Measurements from ENCODE around the gene EGFLAM.

Gene EGFLAM

DNA sequence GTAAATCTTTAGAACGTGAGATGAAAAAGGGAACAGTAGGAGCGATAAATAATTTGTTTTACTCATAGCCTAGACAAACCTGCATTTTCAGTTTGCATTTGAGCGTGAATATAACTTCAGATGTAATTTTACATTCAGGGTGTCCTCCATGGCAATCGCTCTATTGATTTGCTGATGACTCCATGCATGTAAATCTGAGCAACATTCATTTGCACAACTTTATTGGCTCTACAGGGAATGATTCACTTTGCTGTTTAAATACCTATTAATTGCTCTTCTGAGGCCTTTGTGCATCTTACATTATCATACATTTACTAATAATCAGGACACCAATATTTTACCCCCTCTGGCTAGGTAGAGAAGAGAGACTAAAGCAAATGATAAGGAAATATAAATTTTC lies 122.2 kb downstream of the EGFLAM start:
- no peak overlapping the region for H3K4me3 ChIP-seq (ENCODE audit: low read depth in 1 of 2, low read length in 2 of 2)
- no peak overlapping the region for H3K9ac ChIP-seq (ENCODE audit: low read length)
- H3K27me3 ChIP-seq (ENCODE audit: control insufficient read depth in 1 of 2, insufficient read depth in 2 of 2, low read length in 2 of 2) = no peaks in the 10 kb centered on the region

DNA sequence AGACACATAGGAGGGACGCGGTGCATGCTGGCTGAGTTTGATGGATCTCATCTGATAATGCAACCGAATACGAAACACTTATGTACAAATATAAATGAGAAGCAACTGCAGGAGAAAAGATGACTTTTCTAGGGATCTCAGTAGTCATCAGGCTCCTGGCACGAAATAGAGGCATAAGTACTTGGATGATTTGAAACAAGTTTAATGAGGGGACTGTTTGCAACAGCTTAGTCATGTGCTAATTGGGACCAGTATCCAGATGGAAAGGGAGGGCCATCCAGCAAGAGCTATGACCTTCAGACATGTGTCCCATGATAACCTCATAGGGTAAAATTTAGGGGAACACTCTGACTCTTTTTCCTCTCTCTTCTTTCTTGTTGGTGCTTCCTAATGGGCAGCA lies 123.0 kb downstream of the EGFLAM start:
- Histone ChIP-seq H3K27ac (ENCODE audit: low read depth, low read length) (no peak overlapping the region), H3K36me3 (ENCODE audit: insufficient read depth, low read length) (no peaks in the 10 kb centered on the region), H3K4me3 (ENCODE audit: low read depth in 1 of 2, low read length in 2 of 2) (no peak overlapping the region), H3K4me1 (ENCODE audit: insufficient read depth, low read length) (no peaks in the 10 kb centered on the region), H3K9ac (ENCODE audit: low read length) (no peak overlapping the region), H3K27me3 (ENCODE audit: control insufficient read depth in 1 of 2, insufficient read depth in 2 of 2, low read length in 2 of 2) (no peaks in the 10 kb centered on the region), H3K9me3 (ENCODE audit: low read length) (no peaks in the 10 kb centered on the region)

More for the DNA sequence above, 122.2 kb downstream of the EGFLAM start:
- Histone ChIP-seq H3K36me3 (ENCODE audit: insufficient read depth, low read length) (no peaks in the 10 kb centered on the region), H3K9me3 (ENCODE audit: low read length) (no peaks in the 10 kb centered on the region), H3K27ac (ENCODE audit: low read depth, low read length) (no peak overlapping the region), H3K4me1 (ENCODE audit: insufficient read depth, low read length) (no peaks in the 10 kb centered on the region)

DNA sequence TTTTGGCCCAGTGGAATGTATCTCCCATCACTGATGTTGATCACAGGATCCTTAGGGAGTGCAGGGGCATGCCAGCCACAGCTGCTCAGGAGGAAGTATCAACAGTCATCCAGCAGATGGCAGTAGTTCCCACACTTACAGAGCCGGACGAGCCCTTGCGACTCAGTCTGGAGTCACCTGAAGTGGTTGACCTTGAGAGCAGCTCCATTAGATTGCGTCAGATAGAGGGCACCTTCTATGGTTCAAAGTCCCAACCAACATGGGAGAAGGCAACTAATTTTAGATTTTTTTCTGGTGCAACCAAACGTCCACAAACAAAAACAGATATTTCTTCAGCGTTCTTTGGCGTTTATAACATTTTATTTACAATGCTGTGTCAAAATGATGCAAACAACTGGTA lies 124.5 kb downstream of the EGFLAM start:
- Histone ChIP-seq H3K9ac (ENCODE audit: low read length) (no peak overlapping the region), H3K27ac (ENCODE audit: low read depth, low read length) (no peak overlapping the region)

DNA sequence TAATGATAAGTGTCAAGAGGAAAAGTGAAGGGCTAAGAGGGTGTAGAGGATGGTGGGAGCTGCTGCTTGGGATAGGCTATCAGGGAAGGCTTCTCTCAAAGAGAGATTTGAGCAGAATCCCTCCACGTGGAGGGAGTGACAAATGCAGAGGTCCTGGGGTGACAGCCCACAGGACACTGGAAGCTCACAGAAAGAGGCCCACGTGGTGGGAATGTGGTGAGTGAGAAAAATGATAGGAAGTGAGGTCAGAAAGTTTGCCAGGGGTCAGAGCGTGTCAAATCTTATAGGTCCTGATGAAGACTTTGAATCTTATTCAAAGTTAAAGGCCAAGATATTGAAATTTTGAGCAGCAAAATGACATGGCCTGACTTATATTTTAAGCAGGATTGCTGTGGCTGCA lies 125.3 kb downstream of the EGFLAM start:
- Histone ChIP-seq H3K27me3 (ENCODE audit: control insufficient read depth in 1 of 2, insufficient read depth in 2 of 2, low read length in 2 of 2) (no peaks in the 10 kb centered on the region), H3K27ac (ENCODE audit: low read depth, low read length) (no peak overlapping the region), H3K9ac (ENCODE audit: low read length) (no peak overlapping the region), H3K4me3 (ENCODE audit: low read depth in 1 of 2, low read length in 2 of 2) (no peak overlapping the region), H3K36me3 (ENCODE audit: insufficient read depth, low read length) (no peaks in the 10 kb centered on the region), H3K9me3 (ENCODE audit: low read length) (no peaks in the 10 kb centered on the region), H3K4me1 (ENCODE audit: insufficient read depth, low read length) (no peaks in the 10 kb centered on the region)

More for the DNA sequence above, 124.5 kb downstream of the EGFLAM start:
- no peaks in the 10 kb centered on the region for H3K27me3 ChIP-seq (ENCODE audit: control insufficient read depth in 1 of 2, insufficient read depth in 2 of 2, low read length in 2 of 2)
- H3K9me3 ChIP-seq (ENCODE audit: low read length) = no peaks in the 10 kb centered on the region
- H3K36me3 ChIP-seq (ENCODE audit: insufficient read depth, low read length) = no peaks in the 10 kb centered on the region
- no peaks in the 10 kb centered on the region for H3K4me1 ChIP-seq (ENCODE audit: insufficient read depth, low read length)
- no peak overlapping the region for H3K4me3 ChIP-seq (ENCODE audit: low read depth in 1 of 2, low read length in 2 of 2)

DNA sequence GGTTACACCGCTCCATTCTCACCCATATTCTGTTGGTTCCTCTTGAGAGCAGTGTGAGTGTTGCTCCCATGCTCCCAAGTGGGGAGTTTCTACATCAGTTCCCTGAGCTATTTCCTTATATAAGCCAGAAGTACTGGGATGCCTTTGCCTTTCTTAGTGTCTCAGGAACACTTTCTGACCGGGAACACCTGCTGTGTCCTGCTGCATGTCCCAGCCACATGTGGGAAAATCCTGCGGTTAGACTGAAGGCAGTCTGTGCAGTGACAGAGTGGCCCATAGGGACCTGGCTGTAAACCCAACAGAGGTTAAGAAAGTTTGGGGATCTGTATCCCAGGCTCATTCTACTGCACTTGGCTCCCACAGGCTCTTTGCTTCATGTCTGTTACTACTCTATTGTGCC lies 126.0 kb downstream of the EGFLAM start:
- no peak overlapping the region for H3K9ac ChIP-seq (ENCODE audit: low read length)
- no peaks in the 10 kb centered on the region for H3K4me1 ChIP-seq (ENCODE audit: insufficient read depth, low read length)
- H3K4me3 ChIP-seq (ENCODE audit: low read depth in 1 of 2, low read length in 2 of 2) = no peak overlapping the region
- H3K9me3 ChIP-seq (ENCODE audit: low read length) = no peaks in the 10 kb centered on the region
- H3K27ac ChIP-seq (ENCODE audit: low read depth, low read length) = no peak overlapping the region
- H3K36me3 ChIP-seq (ENCODE audit: insufficient read depth, low read length) = no peaks in the 10 kb centered on the region
- H3K27me3 ChIP-seq (ENCODE audit: control insufficient read depth in 1 of 2, insufficient read depth in 2 of 2, low read length in 2 of 2) = no peaks in the 10 kb centered on the region

DNA sequence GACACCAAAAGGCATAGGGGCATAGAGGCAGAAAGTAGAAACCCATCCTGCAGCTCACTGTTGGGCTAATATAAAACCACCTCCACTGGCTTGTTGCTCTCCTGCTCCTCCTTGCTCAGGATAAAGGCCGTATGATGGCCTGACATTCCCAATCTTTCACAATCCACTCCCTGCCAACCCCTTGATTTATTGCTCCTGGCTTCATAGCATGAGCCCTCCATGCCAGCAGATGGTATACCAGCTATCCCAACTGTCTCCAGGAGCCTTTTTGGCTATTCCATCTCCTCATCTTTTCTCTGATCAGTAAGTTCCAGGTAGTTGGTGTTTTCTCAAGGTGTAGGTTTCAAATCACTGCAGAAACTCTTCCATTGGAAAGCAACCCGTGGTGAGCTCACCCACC lies 128.8 kb downstream of the EGFLAM start:
- no peaks in the 10 kb centered on the region for H3K27me3 ChIP-seq (ENCODE audit: control insufficient read depth in 1 of 2, insufficient read depth in 2 of 2, low read length in 2 of 2)
- H3K4me3 ChIP-seq (ENCODE audit: low read depth in 1 of 2, low read length in 2 of 2) = no peak overlapping the region
- H3K9ac ChIP-seq (ENCODE audit: low read length) = no peak overlapping the region
- H3K9me3 ChIP-seq (ENCODE audit: low read length) = no peaks in the 10 kb centered on the region
- H3K4me1 ChIP-seq (ENCODE audit: insufficient read depth, low read length) = no peaks in the 10 kb centered on the region
- no peak overlapping the region for H3K27ac ChIP-seq (ENCODE audit: low read depth, low read length)
- H3K36me3 ChIP-seq (ENCODE audit: insufficient read depth, low read length) = no peaks in the 10 kb centered on the region

DNA sequence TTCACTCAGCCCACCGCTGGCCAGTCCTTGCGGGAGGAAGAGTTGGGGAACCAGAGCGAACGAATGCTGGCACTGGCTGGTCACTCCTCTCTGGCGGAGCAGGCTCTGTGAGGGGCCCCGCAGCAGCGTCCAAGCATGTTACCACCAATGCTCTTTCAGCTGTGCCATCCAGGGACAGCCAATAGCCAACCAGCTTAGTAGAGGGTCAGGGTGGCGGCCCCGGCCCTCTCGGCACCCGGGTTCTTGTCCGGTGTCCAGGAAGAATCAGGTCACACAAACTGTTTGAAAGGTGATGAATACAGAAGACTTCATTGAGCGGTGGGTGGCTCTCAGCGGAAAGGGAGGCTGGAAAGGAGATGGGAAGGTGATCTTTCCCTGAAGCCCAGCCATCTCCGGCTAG lies 135.3 kb downstream of the EGFLAM start:
- Histone ChIP-seq H3K27me3 (ENCODE audit: control insufficient read depth in 1 of 2, insufficient read depth in 2 of 2, low read length in 2 of 2) (no peaks in the 10 kb centered on the region), H3K4me3 (ENCODE audit: low read depth in 1 of 2, low read length in 2 of 2) (no peak overlapping the region), H3K4me1 (ENCODE audit: insufficient read depth, low read length) (no peaks in the 10 kb centered on the region), H3K27ac (ENCODE audit: low read depth, low read length) (no peak overlapping the region), H3K36me3 (ENCODE audit: insufficient read depth, low read length) (no peaks in the 10 kb centered on the region), H3K9me3 (ENCODE audit: low read length) (no peaks in the 10 kb centered on the region), H3K9ac (ENCODE audit: low read length) (no peak overlapping the region)

DNA sequence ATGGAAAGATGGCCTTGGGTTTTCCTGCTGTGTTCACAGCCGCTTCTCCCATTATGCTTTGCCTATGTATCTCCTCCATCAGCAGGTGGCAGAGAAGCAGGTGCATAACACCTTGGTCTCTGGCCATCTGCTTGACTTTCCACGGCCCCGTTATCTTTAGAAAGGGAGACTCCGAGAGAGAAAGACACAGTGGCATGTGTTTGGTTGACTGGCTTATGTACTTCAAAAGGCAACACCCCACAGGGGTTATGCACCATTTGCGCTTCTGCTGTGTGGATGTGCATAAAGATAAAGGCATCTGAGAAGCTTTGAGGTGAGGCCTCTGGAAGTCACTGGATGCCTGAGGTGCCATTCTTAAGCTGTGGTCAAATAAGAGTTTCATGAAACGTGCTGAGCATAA lies 138.4 kb downstream of the EGFLAM start:
- no peak overlapping the region for H3K4me3 ChIP-seq (ENCODE audit: low read depth in 1 of 2, low read length in 2 of 2)
- peaks cover 0 to under 1% of the 10 kb centered on the region in 2 donors for H3K27me3 ChIP-seq (ENCODE audit: control insufficient read depth in 1 of 2, insufficient read depth in 2 of 2, low read length in 2 of 2)
- H3K9ac ChIP-seq (ENCODE audit: low read length) = no peak overlapping the region
- no peak overlapping the region for H3K27ac ChIP-seq (ENCODE audit: low read depth, low read length)
- no peaks in the 10 kb centered on the region for H3K36me3 ChIP-seq (ENCODE audit: insufficient read depth, low read length)
- no peaks in the 10 kb centered on the region for H3K9me3 ChIP-seq (ENCODE audit: low read length)
- H3K4me1 ChIP-seq (ENCODE audit: insufficient read depth, low read length) = no peaks in the 10 kb centered on the region

DNA sequence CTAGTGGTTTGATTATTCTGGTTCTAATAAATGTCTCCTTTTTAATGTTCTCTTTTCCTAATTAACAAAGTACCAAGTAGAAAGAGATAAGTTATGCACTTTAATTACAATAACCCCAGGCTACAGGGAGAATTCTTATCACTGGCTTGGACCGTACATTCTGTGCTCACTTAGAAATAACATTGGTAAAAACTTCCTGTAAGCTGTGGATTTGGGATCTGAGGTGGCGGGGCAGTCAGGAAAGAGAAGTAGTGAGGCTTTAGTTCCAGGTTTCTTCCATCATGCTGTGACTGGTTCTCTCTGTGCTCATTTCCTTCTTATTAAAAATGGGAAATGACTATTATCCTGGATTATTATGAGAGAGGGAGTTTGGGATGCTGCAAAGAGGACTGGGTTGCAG lies 142.0 kb downstream of the EGFLAM start:
- H3K36me3 ChIP-seq (ENCODE audit: insufficient read depth, low read length) = no peaks in the 10 kb centered on the region
- H3K9me3 ChIP-seq (ENCODE audit: low read length) = no peaks in the 10 kb centered on the region
- no peak overlapping the region for H3K9ac ChIP-seq (ENCODE audit: low read length)
- H3K4me1 ChIP-seq (ENCODE audit: insufficient read depth, low read length) = no peaks in the 10 kb centered on the region
- peaks cover 0 to 3% of the 10 kb centered on the region in 2 donors for H3K27me3 ChIP-seq (ENCODE audit: control insufficient read depth in 1 of 2, insufficient read depth in 2 of 2, low read length in 2 of 2)
- H3K4me3 ChIP-seq (ENCODE audit: low read depth in 1 of 2, low read length in 2 of 2) = no peak overlapping the region
- no peak overlapping the region for H3K27ac ChIP-seq (ENCODE audit: low read depth, low read length)

DNA sequence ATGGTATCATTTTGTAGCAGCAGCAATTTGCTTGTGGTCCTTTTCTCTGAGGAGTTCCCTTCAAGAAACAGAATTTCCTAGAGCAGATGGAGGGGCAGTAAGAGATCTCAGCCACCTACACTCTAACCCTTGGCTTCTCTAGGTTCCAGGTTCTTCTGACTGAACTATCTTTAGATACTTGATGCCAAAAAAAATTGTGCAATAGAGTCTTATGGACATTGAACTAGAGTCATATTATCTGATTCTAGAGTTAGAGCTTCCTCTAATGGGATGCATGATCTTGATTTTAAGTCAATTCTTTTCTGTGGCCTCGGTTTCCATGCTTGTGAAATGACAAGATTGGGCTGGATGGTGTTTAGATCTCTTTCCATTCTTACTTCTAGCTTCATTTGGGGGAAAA lies 142.8 kb downstream of the EGFLAM start:
- Histone ChIP-seq H3K27me3 (ENCODE audit: control insufficient read depth in 1 of 2, insufficient read depth in 2 of 2, low read length in 2 of 2) (peaks cover 0 to 3% of the 10 kb centered on the region in 2 donors), H3K36me3 (ENCODE audit: insufficient read depth, low read length) (no peaks in the 10 kb centered on the region), H3K9ac (ENCODE audit: low read length) (no peak overlapping the region), H3K27ac (ENCODE audit: low read depth, low read length) (no peak overlapping the region), H3K4me3 (ENCODE audit: low read depth in 1 of 2, low read length in 2 of 2) (no peak overlapping the region), H3K4me1 (ENCODE audit: insufficient read depth, low read length) (no peaks in the 10 kb centered on the region), H3K9me3 (ENCODE audit: low read length) (no peaks in the 10 kb centered on the region)

DNA sequence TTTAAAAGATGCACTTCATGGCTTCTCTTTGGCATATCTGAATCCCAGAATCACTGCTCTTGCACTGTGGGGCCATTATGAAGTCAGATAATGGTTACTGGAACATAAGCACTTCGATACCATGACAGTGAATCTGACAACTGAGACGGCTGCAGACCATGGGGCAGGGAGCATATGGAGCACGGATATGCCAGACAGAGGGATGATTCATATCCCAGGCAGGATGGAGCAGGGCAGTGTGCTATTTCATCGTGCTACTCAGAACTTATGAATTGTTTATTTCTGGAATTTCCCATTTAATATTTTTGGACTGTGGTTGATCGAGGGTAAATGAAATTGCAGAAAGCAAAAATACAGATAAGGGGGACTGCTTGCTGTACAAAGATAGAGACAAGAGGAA lies 145.0 kb downstream of the EGFLAM start:
- no peaks in the 10 kb centered on the region for H3K9me3 ChIP-seq (ENCODE audit: low read length)
- peaks cover 0 to 3% of the 10 kb centered on the region in 2 donors for H3K27me3 ChIP-seq (ENCODE audit: control insufficient read depth in 1 of 2, insufficient read depth in 2 of 2, low read length in 2 of 2)
- H3K9ac ChIP-seq (ENCODE audit: low read length) = no peak overlapping the region
- H3K36me3 ChIP-seq (ENCODE audit: insufficient read depth, low read length) = no peaks in the 10 kb centered on the region
- H3K27ac ChIP-seq (ENCODE audit: low read depth, low read length) = no peak overlapping the region
- no peaks in the 10 kb centered on the region for H3K4me1 ChIP-seq (ENCODE audit: insufficient read depth, low read length)
- H3K4me3 ChIP-seq (ENCODE audit: low read depth in 1 of 2, low read length in 2 of 2) = no peak overlapping the region

DNA sequence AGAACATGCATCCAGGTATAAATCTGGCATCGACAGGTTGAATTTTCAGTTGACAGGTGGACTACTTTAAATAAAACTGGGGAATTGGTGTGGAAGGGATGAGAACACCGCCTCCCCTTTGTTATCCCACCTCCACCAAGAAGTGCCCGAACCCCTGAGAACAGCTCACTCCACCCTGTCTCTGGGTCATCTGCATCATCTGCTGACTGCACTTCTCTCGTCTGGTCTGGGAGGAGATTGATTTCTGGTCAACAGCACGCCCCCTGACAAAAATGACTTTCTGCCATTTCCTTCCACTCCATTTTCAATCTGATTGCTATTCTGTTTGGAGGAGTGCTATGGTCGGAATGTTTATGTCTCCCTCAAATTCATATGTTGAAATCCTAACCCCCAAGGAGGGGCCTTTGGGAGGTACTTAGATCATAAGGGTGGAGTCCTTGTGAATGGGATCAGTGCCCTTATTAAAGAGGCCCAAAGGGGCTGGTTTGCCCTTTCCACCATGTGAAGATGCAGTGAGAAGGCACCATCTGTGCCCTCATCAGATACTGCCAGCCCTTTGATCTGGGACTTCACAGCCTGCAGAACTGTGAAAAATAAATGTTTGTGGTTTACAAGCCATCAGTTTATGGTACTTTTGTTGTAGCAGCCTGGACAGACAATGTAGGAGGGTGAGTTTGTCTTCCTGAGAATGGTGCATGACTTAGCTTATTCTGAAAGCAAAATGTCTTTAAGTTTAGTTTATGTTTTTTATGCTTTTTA lies 145.7 kb downstream of the EGFLAM start:
- Histone ChIP-seq H3K9me3 (ENCODE audit: low read length) (no peaks in the 10 kb centered on the region), H3K36me3 (ENCODE audit: insufficient read depth, low read length) (no peaks in the 10 kb centered on the region), H3K4me1 (ENCODE audit: insufficient read depth, low read length) (no peaks in the 10 kb centered on the region), H3K4me3 (ENCODE audit: low read depth in 1 of 2, low read length in 2 of 2) (no peak overlapping the region), H3K27ac (ENCODE audit: low read depth, low read length) (no peak overlapping the region), H3K9ac (ENCODE audit: low read length) (no peak overlapping the region), H3K27me3 (ENCODE audit: control insufficient read depth in 1 of 2, insufficient read depth in 2 of 2, low read length in 2 of 2) (peaks cover 0 to 3% of the 10 kb centered on the region in 2 donors)

All from muscle layer of colon (tissue), 2 donors.